NCI-H1417 (cell line): Measurements from ENCODE around the gene CPSF7.

Experiments
- DNase-seq, 3 experiments: peaks; one replicate each; lab custom pipeline; 2025; lab: John Stamatoyannopoulos, UW

The CPSF7 gene

GRCh38 chr11:61357233-61357893 lies 72.4 kb downstream of the CPSF7 start:
- no peak for DNase-seq

DNA sequence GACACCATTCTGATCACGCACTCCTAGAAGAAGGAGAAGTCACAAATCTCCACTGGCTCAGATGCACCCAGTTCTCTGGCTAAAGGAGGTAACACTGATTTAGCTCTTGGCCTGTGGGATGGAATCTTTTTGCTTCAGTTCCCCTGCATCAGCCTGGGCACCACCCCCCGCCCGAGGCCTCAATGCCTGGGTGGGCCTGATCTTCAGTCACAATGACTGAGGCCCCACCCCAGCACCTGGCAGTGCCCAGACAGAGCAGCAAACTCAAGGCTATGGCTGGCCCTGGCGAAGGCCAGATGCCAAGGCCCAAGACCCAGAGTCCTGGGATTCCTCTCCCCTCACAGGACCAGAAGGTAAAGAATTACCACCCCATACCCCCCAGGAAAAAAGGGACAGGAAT lies 73.1 kb downstream of the CPSF7 start:
- no peak for DNase-seq

DNA sequence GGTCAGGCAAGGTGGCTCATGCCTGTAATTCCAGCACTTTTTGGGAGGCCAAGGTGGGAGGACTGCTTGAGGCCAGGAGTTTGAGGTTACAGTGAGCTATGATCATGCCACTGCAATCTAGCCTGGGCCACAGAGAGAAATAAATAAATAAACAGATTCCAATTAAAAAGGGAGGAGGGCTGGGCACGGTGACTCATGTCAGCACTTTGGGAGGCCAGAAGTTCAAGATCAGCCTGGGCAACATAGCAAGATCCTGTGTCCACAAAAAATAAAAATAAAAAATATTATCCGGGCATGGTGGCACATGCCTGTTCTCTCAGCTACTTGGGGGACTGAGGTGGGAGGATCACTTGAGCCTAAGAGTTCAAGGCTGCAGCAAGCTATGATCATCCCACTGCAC lies 75.6 kb downstream of the CPSF7 start:
- DNase-seq: no peak

DNA sequence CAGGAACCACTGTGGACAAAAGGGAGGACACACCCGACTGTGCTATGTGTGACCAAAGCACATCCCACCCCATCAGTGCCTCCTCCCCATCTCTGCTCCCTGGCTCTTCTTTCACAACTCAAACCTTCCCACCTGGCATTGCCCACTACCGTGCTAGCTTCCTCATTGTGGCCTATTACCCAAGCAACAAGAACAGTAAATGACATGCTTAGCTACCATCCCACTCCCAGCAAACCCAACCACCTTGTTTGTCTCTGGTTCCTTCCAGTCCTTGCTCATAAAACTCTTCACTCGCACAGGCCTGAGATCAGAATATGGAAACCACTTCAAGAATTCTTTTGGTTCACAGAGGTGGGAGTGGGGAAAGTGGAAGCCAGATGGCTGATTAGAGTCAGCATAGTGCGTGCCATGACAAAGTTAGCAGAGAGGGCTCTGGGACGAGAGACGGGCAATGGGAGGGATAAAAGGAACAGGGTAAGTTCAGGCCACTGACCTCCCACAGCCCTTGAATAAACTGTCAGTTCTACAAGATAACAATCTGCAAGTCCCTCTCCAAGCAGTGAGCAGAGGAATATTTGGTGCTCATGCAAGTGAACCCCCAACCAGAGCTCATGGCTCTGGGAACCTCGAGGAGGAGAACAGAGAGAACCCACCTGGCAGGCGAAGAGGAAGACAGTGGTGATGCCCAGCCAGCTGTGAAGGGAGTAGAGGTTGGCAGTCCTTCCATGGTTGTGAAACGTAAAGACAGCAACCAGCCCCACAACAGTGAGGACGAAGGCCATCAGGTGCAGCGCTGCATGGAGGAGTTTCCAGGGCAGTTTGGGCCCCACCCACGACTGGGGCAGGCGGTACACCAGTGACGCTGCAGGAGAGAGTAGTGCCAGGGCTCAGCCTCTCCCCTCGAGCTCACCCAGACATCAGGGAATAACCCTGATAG lies 76.4 kb downstream of the CPSF7 start:
- no peak for DNase-seq
